Breast epithelium (tissue), 3 donors: ENCODE data around the gene CD300A.

Experiments
- CTCF ChIP-seq, 3 donors: fragments of 450-650 bp; IDR thresholded peaks; one replicate each; pipeline ENCODE4 v1.5.1; 2016 to 2017; ENCODE audit warnings: antibody characterized with exemption in 3 of 3, mild to moderate bottlenecking in 3 of 3, moderate library complexity in 3 of 3
- POLR2A ChIP-seq: fragments of 450-650 bp; IDR thresholded peaks from one replicate; pipeline ENCODE4 v1.6.1; 2016; ENCODE audit warnings: antibody characterized with exemption, mild to moderate bottlenecking, moderate library complexity
- POLR2AphosphoS5 ChIP-seq, 3 donors: sonication (generic); formaldehyde crosslinking; IDR thresholded peaks; one replicate each; pipeline ENCODE4 v1.6.1; 2017; ENCODE audit warnings: antibody characterized with exemption in 3 of 3

GRCh38 chr17:74512036-74512435, 45.6 kb downstream of the CD300A start:
- no peak for TF ChIP-seq POLR2A
- TF ChIP-seq CTCF (IDR thresholded peaks at IDR 0.05), result no peak
- no peak for TF ChIP-seq POLR2AphosphoS5 (IDR thresholded peaks at IDR 0.05)
